ENCODE results near the gene BCKDK. TPM values are rescaled to one million over a fixed set of nuclear protein-coding genes. Genes with fewer than 3 reads are reported as not detected.
A peak's percentile ranks its signal among the peaks of the same experiment; 100 is the strongest.

BCKDK gene
- total RNA-seq, 1 experiment from 2014 or later, result 57.0 TPM

GRCh38 chr16:31147574-31147973 lies 39.4 kb downstream of the BCKDK start:
- Mint-ChIP-seq H3K9me3 (no peaks in the 10 kb centered on the region; a peak in 1 of 5 replicates), H3K4me1 (peaks cover 18 to 44% of the 10 kb centered on the region in 2 experiments), H3K27ac (no peak overlapping the region; a peak in 1 of 7 replicates), H3K4me3 (peak overlapping the region in 1 of 2 experiments; percentile 55; a peak in 1 of 5 replicates), H3K27me3 (ENCODE audit: low read depth) (peaks cover 46% of the 10 kb centered on the region), H3K36me3 (ENCODE audit: insufficient read depth in 1 of 3, low read depth in 3 of 3) (no peaks in the 10 kb centered on the region)
- H3K79me2 ChIP-seq (ENCODE audit: insufficient read depth, low read length), result no peaks in the 10 kb centered on the region
- H3K14ac ChIP-seq (ENCODE audit: insufficient read depth, low read length), result no peak overlapping the region
- no peak overlapping the region for H3K4ac ChIP-seq (ENCODE audit: low read depth, low read length)
- no peaks in the 10 kb centered on the region for H3K9me3 ChIP-seq (ENCODE audit: control insufficient read depth, low read depth, low read length)
- no peak overlapping the region for H4K8ac ChIP-seq (replicated peaks; ENCODE audit: insufficient read length, low read depth, low read length)
- H3K4me2 ChIP-seq (ENCODE audit: insufficient read depth, insufficient read length, low read length), result peak overlapping the region; percentile 71
- H3K9ac ChIP-seq (ENCODE audit: extremely low read depth, insufficient read length, low read length), result no peak overlapping the region
- no peak for DNase-seq
- no peak overlapping the region for H2BK15ac ChIP-seq (ENCODE audit: low read depth, low read length)
- no peaks in the 10 kb centered on the region for H4K20me1 ChIP-seq (ENCODE audit: control insufficient read depth, insufficient read depth, insufficient read length)
- H3K27me3 ChIP-seq (ENCODE audit: insufficient read depth, low read length), result no peaks in the 10 kb centered on the region; the same call in 1 of the 2 replicates
- no peak overlapping the region for H2BK20ac ChIP-seq (ENCODE audit: low read depth, low read length, poor library complexity, severe bottlenecking)
- H3K4me1 ChIP-seq (ENCODE audit: insufficient read depth, low read length), result no peaks in the 10 kb centered on the region; the same call in 1 of the 2 replicates
- no peak overlapping the region for H2AFZ ChIP-seq (ENCODE audit: low read length)
- TF ChIP-seq, protein P1, sequence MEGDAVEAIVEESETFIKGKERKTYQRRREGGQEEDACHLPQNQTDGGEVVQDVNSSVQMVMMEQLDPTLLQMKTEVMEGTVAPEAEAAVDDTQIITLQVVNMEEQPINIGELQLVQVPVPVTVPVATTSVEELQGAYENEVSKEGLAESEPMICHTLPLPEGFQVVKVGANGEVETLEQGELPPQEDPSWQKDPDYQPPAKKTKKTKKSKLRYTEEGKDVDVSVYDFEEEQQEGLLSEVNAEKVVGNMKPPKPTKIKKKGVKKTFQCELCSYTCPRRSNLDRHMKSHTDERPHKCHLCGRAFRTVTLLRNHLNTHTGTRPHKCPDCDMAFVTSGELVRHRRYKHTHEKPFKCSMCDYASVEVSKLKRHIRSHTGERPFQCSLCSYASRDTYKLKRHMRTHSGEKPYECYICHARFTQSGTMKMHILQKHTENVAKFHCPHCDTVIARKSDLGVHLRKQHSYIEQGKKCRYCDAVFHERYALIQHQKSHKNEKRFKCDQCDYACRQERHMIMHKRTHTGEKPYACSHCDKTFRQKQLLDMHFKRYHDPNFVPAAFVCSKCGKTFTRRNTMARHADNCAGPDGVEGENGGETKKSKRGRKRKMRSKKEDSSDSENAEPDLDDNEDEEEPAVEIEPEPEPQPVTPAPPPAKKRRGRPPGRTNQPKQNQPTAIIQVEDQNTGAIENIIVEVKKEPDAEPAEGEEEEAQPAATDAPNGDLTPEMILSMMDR (conservative IDR thresholded peaks at IDR 0.05), result no peak
- H2BK120ac ChIP-seq (ENCODE audit: low read depth, low read length, poor library complexity, severe bottlenecking), result no peak overlapping the region
- no peak overlapping the region for H3T11ph ChIP-seq (ENCODE audit: low read length)
- H3K27ac ChIP-seq (ENCODE audit: insufficient read length, low read depth, low read length), result no peak overlapping the region
- peaks cover 7% of the 10 kb centered on the region for H3K23me2 ChIP-seq (ENCODE audit: insufficient read length, low read depth, low read length, poor library complexity, severe bottlenecking)
- H2AK5ac ChIP-seq (ENCODE audit: insufficient read length, low read length), result no peak overlapping the region
- H3K18ac ChIP-seq (ENCODE audit: insufficient read length, low read depth, low read length), result no peak overlapping the region
- H3K56ac ChIP-seq (ENCODE audit: insufficient read length, low read depth, low read length), result no peak overlapping the region
- no peak overlapping the region for H3K23ac ChIP-seq (ENCODE audit: insufficient read length, low read depth, low read length)
- no peak overlapping the region for H2BK5ac ChIP-seq (ENCODE audit: insufficient read length, low read length)
- H3K79me1 ChIP-seq (ENCODE audit: insufficient read depth, low read depth, low read length, poor library complexity, severe bottlenecking), result no peaks in the 10 kb centered on the region
- WGBS (ENCODE audit: extremely low coverage, insufficient read length, low lambda C conversion rate), result 100% methylated on average over 1 of the region's 3 CpGs
- H2BK12ac ChIP-seq (ENCODE audit: insufficient read length, low read depth, low read length), result no peak overlapping the region
- H4K91ac ChIP-seq (ENCODE audit: insufficient read length, low read depth, low read length), result no peak overlapping the region
- no peak overlapping the region for H4K5ac ChIP-seq (ENCODE audit: insufficient read length, low read depth, low read length)

Data from H9 (cell line).